Memory B cell (primary cell): ENCODE data around the gene XYLB.
"Not testable (repeated sequence)": the region's sequence is repeated elsewhere in the genome, so short reads cannot be mapped to it uniquely, and the experiment has no call there.

ENCODE experiments used
- ATAC-seq: fragments of 150-1000 bp; cut with Tn5 transposase; 2 replicates; pipeline ENCODE4 v1.10.0; 2021; ENCODE audit warnings: low read depth, mild to moderate bottlenecking, moderate library complexity
- DNase-seq, 2 donors: peaks; one replicate each; pipeline ENCODE4 v3.0.0; 2022; ENCODE audit warnings: low spot score in 2 of 2
- H3K27ac Mint-ChIP-seq: one replicate; pipeline ENCODE4 v1.8.0; 2022; ENCODE audit warnings: mild to moderate bottlenecking, moderate library complexity, mixed read lengths
- H3K27me3 Mint-ChIP-seq: one replicate; pipeline ENCODE4 v1.8.0; 2022; ENCODE audit warnings: mixed read lengths
- H3K36me3 Mint-ChIP-seq: one replicate; pipeline ENCODE4 v1.8.0; 2022; ENCODE audit warnings: mild to moderate bottlenecking, mixed read lengths
- H3K4me1 Mint-ChIP-seq: one replicate; pipeline ENCODE4 v1.8.0; 2022; ENCODE audit warnings: mixed read lengths
- H3K4me3 Mint-ChIP-seq: one replicate; pipeline ENCODE4 v1.8.0; 2022; ENCODE audit warnings: mild to moderate bottlenecking, moderate library complexity, mixed read lengths
- H3K9me3 Mint-ChIP-seq: one replicate; pipeline ENCODE4 v1.8.0; 2022; ENCODE audit warnings: mixed read lengths

The XYLB gene

GRCh38 chr3:38346587-38347410, at the start of gene XYLB:
TSS of gene XYLB (plus strand) at chr3:38346785. CDS start at chr3:38346869, 84 bp downstream.
- ATAC-seq (peak; percentile 97), DNase-seq (peak; percentile 52 to 65)
- peaks cover 2% of the 10 kb centered on the region for H3K27me3 Mint-ChIP-seq
- H3K4me3 Mint-ChIP-seq, result peak within 1 kb of the TSS; percentile 88
- H3K9me3 Mint-ChIP-seq, result no peaks in the 10 kb centered on the region
- peaks cover 2% of the 10 kb centered on the region for H3K4me1 Mint-ChIP-seq
- no peak within 1 kb of the TSS for H3K27ac Mint-ChIP-seq
- no peaks in the 10 kb centered on the region for H3K36me3 Mint-ChIP-seq

DNA sequence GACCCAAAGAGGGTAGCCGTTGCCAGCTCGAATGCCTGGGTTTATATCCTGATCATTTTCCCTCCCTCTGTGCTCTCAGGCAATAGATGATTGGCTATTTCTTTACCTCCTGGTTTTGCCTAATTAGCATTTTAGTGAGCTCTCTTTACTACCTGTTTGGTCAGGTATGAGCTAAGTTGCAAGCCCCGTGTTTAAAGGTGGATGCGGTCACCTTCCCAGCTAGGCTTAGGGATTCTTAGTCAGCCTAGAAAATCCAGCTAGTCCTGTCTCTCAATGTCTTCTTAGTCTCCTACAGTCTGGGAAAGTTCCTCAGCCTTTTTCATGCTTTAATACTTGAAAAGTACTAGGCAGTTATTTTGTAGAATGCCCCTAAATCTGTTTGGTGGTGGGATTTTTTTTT, 49.5 kb upstream of the XYLB start:
- not testable (repeated sequence) for H3K9me3 Mint-ChIP-seq, H3K27ac Mint-ChIP-seq, H3K4me3 Mint-ChIP-seq, H3K36me3 Mint-ChIP-seq, DNase-seq, H3K4me1 Mint-ChIP-seq, H3K27me3 Mint-ChIP-seq, ATAC-seq

GRCh38 chr3:38297537-38297936, 49.0 kb upstream of the XYLB start:
- Mint-ChIP-seq H3K36me3 (no peaks in the 10 kb centered on the region), H3K9me3 (no peaks in the 10 kb centered on the region), H3K27ac (no peak overlapping the region), H3K4me1 (peaks cover 4% of the 10 kb centered on the region), H3K27me3 (peaks cover 9% of the 10 kb centered on the region), H3K4me3 (no peak overlapping the region)
- ATAC-seq (no peak), DNase-seq (no peak)

DNA sequence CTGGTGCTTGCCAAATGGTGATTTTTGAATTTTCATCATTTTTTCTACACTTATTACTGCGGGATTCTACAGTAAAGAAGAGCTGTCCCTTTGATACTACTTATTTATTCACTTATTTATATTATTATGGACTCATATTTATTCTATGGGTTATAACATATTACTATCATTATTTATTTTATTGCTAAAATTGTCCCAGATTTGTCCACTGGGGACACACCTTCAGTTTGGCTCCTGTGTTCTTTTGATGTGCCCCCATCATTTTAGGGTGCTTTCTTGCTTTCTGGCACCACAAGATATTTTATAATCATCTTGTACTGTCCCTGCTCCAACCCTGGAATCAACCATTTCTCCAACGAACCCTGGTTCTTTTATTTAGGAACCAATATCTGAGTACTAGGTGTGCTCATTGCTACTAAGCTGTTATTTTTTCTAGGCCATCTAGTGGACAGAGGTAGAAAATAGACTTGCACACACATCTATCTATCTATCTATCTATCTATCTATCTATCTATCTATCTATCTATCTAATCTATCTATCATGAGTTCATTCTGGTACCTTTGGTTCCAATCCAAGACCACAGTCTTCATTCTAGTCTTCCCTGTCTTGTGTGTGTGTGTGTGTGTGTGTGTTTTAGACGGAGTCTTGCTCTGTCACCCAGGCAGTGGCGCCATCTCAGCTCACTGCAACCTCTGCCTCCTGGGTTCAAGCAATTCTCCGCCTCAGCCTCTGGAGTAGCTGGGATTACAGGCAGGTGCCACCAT, 48.5 kb upstream of the XYLB start:
- Mint-ChIP-seq H3K27ac (no peak overlapping the region), H3K4me1 (peaks cover 4% of the 10 kb centered on the region), H3K9me3 (no peaks in the 10 kb centered on the region), H3K36me3 (no peaks in the 10 kb centered on the region), H3K4me3 (no peak overlapping the region), H3K27me3 (peaks cover 9% of the 10 kb centered on the region)
- ATAC-seq (peak; percentile 59), DNase-seq (no peak)

DNA sequence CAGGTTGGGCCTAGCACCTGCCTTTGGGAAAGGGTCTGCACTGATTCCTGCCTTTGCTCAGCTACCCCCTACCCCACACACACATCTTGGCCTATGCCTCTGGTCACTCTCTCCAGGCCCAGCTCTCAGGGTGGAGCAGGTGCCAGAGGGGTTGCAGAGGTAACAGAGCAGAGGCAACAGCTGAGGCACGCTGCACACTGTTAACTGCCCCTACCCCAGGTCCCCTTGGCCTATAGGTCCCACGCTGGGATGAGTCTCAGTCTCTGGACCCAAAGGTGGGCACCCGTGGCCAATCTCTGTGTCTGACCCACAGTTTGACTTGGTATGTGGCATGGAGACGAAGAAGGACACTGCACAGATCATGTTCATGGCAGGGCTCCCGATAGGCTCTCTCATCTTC, 39.6 kb upstream of the XYLB start:
- Mint-ChIP-seq H3K4me3 (no peak overlapping the region), H3K27ac (no peak overlapping the region), H3K4me1 (no peaks in the 10 kb centered on the region), H3K27me3 (peaks cover 21% of the 10 kb centered on the region), H3K36me3 (no peaks in the 10 kb centered on the region), H3K9me3 (peaks cover 4% of the 10 kb centered on the region)
- DNase-seq, result no peak
- no peak for ATAC-seq

GRCh38 chr3:38307599-38307998, 39.0 kb upstream of the XYLB start:
- peaks cover 26% of the 10 kb centered on the region for H3K27me3 Mint-ChIP-seq
- DNase-seq, result no peak
- H3K9me3 Mint-ChIP-seq, result peaks cover 4% of the 10 kb centered on the region
- no peaks in the 10 kb centered on the region for H3K4me1 Mint-ChIP-seq
- ATAC-seq, result no peak
- no peak overlapping the region for H3K4me3 Mint-ChIP-seq
- no peak overlapping the region for H3K27ac Mint-ChIP-seq
- no peaks in the 10 kb centered on the region for H3K36me3 Mint-ChIP-seq

DNA sequence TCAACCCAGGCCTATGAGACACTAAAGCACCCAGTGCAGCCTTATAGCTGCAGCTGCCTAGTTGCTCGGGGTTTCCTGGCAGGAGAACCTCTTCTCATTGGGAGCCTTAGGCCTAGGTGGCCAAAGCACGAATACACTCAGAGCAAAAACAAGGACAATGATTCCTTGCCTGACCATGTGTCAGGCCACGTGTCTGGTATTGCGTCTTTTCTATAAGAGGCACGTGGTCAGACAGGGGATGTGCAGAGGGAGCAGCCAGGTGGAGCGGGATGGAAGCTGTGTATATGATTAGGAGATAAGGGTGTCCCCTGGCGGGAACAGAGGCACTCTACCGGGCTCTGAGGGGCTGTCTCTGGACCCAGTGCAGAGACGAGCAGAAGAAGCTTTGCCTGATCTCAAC, 38.1 kb upstream of the XYLB start:
- Mint-ChIP-seq H3K27ac (no peak overlapping the region), H3K4me3 (no peak overlapping the region), H3K4me1 (no peaks in the 10 kb centered on the region), H3K36me3 (no peaks in the 10 kb centered on the region), H3K27me3 (peaks cover 29% of the 10 kb centered on the region), H3K9me3 (peaks cover 4% of the 10 kb centered on the region)
- ATAC-seq, result no peak
- DNase-seq, result no peak

- no peaks in the 10 kb centered on the region for H3K4me1 Mint-ChIP-seq
- ATAC-seq (no peak), DNase-seq (no peak)
- H3K27ac Mint-ChIP-seq, result no peak overlapping the region
- H3K9me3 Mint-ChIP-seq, result no peaks in the 10 kb centered on the region
- no peak overlapping the region for H3K4me3 Mint-ChIP-seq
- no peaks in the 10 kb centered on the region for H3K36me3 Mint-ChIP-seq
- H3K27me3 Mint-ChIP-seq, result peaks cover 28% of the 10 kb centered on the region
These were observed 35.1 kb upstream of the XYLB start for GRCh38 chr3:38311476-38311875.

DNA sequence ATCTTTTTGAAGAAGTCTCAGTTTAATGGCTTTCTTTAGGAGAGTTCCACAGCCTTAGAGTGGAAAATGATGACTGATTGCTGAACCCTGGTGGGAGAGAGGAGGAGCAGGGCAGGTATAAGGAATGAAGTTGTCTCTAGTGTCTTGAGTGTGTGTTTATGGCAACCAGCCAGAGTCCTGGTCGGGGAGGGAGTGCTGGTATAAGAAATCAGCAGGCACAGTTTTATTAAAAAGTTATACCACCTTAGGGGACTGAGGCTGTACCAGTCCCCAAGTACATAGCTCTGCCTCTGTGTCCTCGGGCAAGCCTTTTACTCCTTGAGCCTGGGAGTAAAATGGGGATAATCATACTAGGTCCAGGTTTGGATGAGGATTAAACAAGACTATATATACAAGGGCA, 34.6 kb upstream of the XYLB start:
- no peak overlapping the region for H3K4me3 Mint-ChIP-seq
- ATAC-seq, result no peak
- peaks cover 31% of the 10 kb centered on the region for H3K27me3 Mint-ChIP-seq
- H3K9me3 Mint-ChIP-seq, result no peaks in the 10 kb centered on the region
- no peaks in the 10 kb centered on the region for H3K36me3 Mint-ChIP-seq
- no peak overlapping the region for H3K27ac Mint-ChIP-seq
- no peaks in the 10 kb centered on the region for H3K4me1 Mint-ChIP-seq
- DNase-seq, result no peak

DNA sequence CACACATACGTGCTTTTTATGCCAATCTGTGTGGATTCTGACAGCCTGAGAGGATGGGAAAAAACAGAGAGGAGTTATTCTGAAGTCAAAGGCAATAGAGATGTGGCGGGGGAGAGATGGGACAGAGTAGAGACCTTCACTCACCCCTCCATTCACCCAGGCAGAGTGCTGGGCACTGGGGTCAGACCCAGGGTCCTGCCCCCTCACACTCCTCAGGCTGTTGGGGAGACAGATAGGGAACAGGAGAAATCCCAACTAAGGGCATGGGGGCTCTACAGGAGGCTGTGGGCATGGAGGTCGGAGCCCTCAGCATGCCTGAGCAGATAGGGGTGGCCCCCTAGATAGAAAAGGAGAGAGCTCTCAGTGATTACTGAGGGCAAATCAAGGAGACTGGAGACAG, 34.2 kb upstream of the XYLB start:
- Mint-ChIP-seq H3K27ac (no peak overlapping the region), H3K4me3 (no peak overlapping the region), H3K36me3 (no peaks in the 10 kb centered on the region), H3K27me3 (peaks cover 31% of the 10 kb centered on the region), H3K9me3 (no peaks in the 10 kb centered on the region), H3K4me1 (no peaks in the 10 kb centered on the region)
- no peak for DNase-seq
- no peak for ATAC-seq

DNA sequence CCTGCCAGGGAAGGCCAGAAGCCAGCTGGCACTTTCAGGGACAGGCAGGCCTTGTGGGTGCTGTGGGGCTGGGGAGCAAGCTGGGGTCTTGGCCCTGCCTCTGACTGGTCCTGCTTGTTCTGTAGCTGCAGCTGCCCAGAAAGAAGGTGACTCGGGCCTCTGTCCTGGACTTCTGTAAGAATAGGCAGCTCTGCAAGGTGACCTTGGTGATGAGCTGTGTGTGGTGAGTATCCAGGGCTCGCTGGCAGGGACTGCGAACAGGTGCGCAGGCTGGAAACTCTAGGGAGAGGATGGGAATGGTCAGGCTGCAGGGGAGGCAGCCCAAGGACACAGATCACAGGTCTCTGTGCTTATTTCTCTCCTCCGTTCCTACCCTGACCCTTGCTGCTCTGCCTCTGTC, 33.3 kb upstream of the XYLB start:
- no peaks in the 10 kb centered on the region for H3K9me3 Mint-ChIP-seq
- H3K27ac Mint-ChIP-seq, result no peak overlapping the region
- peaks cover 27% of the 10 kb centered on the region for H3K27me3 Mint-ChIP-seq
- H3K4me3 Mint-ChIP-seq, result no peak overlapping the region
- no peaks in the 10 kb centered on the region for H3K4me1 Mint-ChIP-seq
- H3K36me3 Mint-ChIP-seq, result no peaks in the 10 kb centered on the region
- ATAC-seq (no peak), DNase-seq (no peak)

DNA sequence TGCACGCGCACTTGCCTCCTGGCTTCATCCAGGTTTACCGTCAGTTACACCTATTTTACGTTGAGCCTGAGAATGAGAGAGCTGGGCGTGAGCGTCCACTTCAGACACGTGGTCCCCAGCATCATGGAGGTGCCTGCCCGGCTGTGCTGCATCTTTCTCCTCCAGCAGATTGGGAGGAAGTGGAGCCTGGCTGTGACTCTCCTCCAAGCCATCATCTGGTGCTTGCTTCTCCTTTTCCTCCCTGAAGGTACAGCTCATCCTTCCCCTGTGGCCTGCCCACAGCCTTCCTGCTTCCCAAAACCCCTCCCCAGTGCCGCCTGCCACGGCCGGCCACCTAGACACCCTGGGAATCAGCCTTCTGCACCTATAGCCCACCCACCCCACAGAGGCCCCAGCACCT, 32.9 kb upstream of the XYLB start:
- H3K9me3 Mint-ChIP-seq, result no peaks in the 10 kb centered on the region
- no peaks in the 10 kb centered on the region for H3K4me1 Mint-ChIP-seq
- peaks cover 25% of the 10 kb centered on the region for H3K27me3 Mint-ChIP-seq
- ATAC-seq (no peak), DNase-seq (no peak)
- H3K27ac Mint-ChIP-seq, result no peak overlapping the region
- no peaks in the 10 kb centered on the region for H3K36me3 Mint-ChIP-seq
- no peak overlapping the region for H3K4me3 Mint-ChIP-seq

DNA sequence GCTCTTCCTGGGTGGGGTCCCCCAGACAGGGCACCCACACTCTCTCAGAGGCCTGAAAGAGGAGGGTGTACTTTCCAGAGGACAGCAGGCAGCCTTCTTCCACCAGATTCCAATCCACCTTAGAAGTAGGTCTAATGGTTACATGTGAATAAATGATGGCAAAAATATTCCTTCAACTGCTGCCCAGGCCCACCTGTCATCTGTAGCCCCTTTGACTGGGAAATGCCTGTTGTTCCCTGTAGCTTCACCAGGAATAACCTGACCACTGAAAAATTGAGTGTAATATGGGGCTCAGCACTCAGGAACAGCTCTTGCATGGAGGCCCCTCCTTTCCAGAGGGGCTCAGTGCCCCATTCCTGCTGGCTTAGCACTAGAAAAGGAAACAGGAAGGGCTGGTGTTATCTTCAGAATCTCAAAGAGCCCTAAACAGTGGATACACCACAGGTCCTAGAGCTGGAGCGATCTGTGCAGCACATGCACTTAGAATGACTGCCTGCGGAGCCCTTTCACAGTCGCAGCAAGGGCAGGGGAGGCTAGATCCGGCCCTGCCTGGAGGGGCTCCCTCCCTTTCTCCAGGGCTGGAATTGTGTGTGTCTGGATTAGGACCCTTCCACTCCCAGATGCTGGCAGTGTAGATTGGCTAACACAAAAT, 32.3 kb upstream of the XYLB start:
- ATAC-seq (no peak), DNase-seq (no peak)
- no peaks in the 10 kb centered on the region for H3K36me3 Mint-ChIP-seq
- no peak overlapping the region for H3K27ac Mint-ChIP-seq
- no peaks in the 10 kb centered on the region for H3K4me1 Mint-ChIP-seq
- no peak overlapping the region for H3K4me3 Mint-ChIP-seq
- peaks cover 21% of the 10 kb centered on the region for H3K27me3 Mint-ChIP-seq
- H3K9me3 Mint-ChIP-seq, result no peaks in the 10 kb centered on the region

DNA sequence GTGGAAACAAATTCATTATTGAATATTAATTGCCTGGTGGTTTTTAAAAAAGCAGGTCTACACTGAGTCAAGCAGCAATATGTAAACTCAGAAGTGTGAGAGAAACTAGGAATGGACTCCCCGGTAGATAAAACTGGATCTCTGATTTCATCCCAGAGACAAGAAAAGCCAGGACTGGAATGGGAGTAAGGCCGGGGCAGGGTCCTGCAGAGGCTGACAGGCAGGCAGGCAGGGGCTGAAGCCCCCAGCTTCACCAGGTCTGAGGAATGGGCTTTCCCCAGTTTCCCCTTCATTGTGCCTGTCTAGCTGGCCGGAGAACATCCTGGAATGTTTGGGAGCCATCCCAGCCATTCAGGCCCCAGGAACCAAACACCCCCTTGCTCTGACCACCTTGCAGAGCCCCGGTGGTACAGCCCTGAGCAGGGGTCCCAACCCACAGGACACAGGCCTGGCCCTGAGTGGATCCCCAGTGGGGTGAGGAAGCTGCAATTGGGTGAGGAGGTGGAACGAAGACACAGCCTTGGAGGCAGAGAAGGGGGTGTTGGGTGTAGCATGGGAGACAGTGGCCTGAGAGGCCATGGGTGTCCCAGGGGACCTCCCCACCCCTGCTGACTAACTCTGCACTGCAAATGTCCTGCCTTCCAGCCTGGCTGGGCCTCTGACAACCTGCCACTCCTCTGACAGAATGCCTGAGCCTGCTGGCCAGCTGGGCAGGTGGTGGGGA, 31.7 kb upstream of the XYLB start:
- H3K27ac Mint-ChIP-seq, result no peak overlapping the region
- ATAC-seq (no peak), DNase-seq (no peak)
- no peaks in the 10 kb centered on the region for H3K9me3 Mint-ChIP-seq
- no peak overlapping the region for H3K4me3 Mint-ChIP-seq
- H3K27me3 Mint-ChIP-seq, result peaks cover 17% of the 10 kb centered on the region
- no peaks in the 10 kb centered on the region for H3K4me1 Mint-ChIP-seq
- H3K36me3 Mint-ChIP-seq, result no peaks in the 10 kb centered on the region
